ENCODE data around the gene TNIK.

GRCh38 chr3:171387062-171387461, 73.1 kb downstream of the TNIK start:
- TF ChIP-seq CTCF (conservative IDR thresholded peaks at IDR 0.05; ENCODE audit: low read length) (no peak), EZH2phosphoT487 (IDR thresholded peaks at IDR 0.05; ENCODE audit: borderline replicate concordance) (no peak)

Measured in Loucy (cell line).